ENCODE results near the gene TNFAIP8L1. TPM values are rescaled to one million over a fixed set of nuclear protein-coding genes. Genes with fewer than 3 reads are reported as not detected.

The TNFAIP8L1 gene
- total and polyA plus RNA-seq, 2 experiments from 2014 or later = 5.1 to 18.1 TPM

GRCh38 chr19:4694211-4694987 is 55.1 kb downstream of the TNFAIP8L1 start:
- Histone ChIP-seq H3K9me3 (ENCODE audit: low read depth) (no peaks in the 10 kb centered on the region), H3K36me3 (peaks cover 26% of the 10 kb centered on the region), H3K4me1 (ENCODE audit: low read depth) (no peaks in the 10 kb centered on the region), H3K4me3 (no peak overlapping the region), H3K27ac (no peak overlapping the region), H3K27me3 (no peaks in the 10 kb centered on the region)
- TF ChIP-seq CTCF (IDR thresholded peaks at IDR 0.05; ENCODE audit: low read depth, low read length) = no peak
- DNase-seq (ENCODE audit: low read depth in 1 of 2, low spot score in 1 of 2) = peak in 1 of 2 donors; percentile 94

DNA sequence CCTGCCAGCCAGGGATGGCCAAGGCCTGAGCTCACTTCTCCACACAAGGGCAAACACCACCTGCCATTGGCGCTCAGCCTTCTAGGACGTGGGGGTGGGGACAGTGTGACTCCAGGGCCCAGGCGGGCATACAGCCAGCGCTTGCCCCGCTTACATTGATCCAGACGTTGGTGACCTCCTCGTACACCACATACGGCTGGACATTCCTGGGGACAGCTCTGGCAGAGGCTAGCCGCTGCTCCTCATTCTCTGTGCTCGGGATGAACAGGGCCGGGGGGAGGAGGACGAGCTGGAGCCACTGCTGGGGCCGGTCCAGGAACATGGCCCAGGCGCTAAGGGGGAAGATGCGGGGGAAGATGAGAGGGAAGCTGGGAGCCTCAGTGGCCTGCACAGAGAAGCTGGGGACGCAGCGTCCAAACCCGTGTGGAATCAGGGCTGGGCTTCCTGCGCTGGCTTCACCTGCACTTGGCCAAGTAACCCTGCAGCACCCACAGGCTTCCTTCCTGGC is 56.0 kb downstream of the TNFAIP8L1 start:
- TF ChIP-seq CTCF (IDR thresholded peaks at IDR 0.05; ENCODE audit: low read depth, low read length) = no peak
- Histone ChIP-seq H3K9me3 (ENCODE audit: low read depth) (no peaks in the 10 kb centered on the region), H3K27ac (no peak overlapping the region), H3K36me3 (peaks cover 30% of the 10 kb centered on the region), H3K4me1 (ENCODE audit: low read depth) (no peaks in the 10 kb centered on the region), H3K27me3 (no peaks in the 10 kb centered on the region), H3K4me3 (no peak overlapping the region)
- no peak for DNase-seq (ENCODE audit: low read depth in 1 of 2, low spot score in 1 of 2)

- DNase-seq (ENCODE audit: low read depth in 1 of 2, low spot score in 1 of 2) = no peak
- Histone ChIP-seq H3K4me3 (no peak overlapping the region), H3K27ac (no peak overlapping the region), H3K4me1 (ENCODE audit: low read depth) (no peaks in the 10 kb centered on the region), H3K9me3 (ENCODE audit: low read depth) (no peaks in the 10 kb centered on the region), H3K36me3 (peaks cover 47% of the 10 kb centered on the region), H3K27me3 (no peaks in the 10 kb centered on the region)
- no peak for TF ChIP-seq CTCF (IDR thresholded peaks at IDR 0.05; ENCODE audit: low read depth, low read length)
These were observed 58.0 kb downstream of the TNFAIP8L1 start for GRCh38 chr19:4697304-4697703.

GRCh38 chr19:4699826-4700692 is 60.7 kb downstream of the TNFAIP8L1 start:
- no peak for DNase-seq (ENCODE audit: low read depth in 1 of 2, low spot score in 1 of 2)
- no peaks in the 10 kb centered on the region for H3K9me3 ChIP-seq (ENCODE audit: low read depth)
- H3K4me1 ChIP-seq (ENCODE audit: low read depth) = no peaks in the 10 kb centered on the region
- H3K27me3 ChIP-seq = no peaks in the 10 kb centered on the region
- peaks cover 31% of the 10 kb centered on the region for H3K36me3 ChIP-seq
- no peak overlapping the region for H3K27ac ChIP-seq
- no peak for TF ChIP-seq CTCF (IDR thresholded peaks at IDR 0.05; ENCODE audit: low read depth, low read length)
- no peak overlapping the region for H3K4me3 ChIP-seq

DNA sequence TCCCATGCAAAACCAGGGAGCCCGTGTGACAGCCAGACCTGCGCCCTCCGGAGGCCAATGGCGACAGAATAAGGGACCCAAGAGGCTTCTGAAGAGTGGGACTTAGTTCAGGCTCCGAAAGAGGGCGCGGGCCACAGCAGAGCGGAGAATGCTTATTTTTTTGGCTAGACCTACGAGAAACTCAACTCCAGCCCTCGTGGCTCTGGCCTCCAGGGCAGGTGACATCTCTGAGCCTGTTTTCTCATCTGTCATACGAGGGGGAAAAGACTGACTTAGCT is 61.3 kb downstream of the TNFAIP8L1 start:
- Histone ChIP-seq H3K9me3 (ENCODE audit: low read depth) (no peaks in the 10 kb centered on the region), H3K4me1 (ENCODE audit: low read depth) (no peaks in the 10 kb centered on the region), H3K36me3 (peaks cover 27% of the 10 kb centered on the region), H3K27me3 (no peaks in the 10 kb centered on the region), H3K4me3 (no peak overlapping the region), H3K27ac (no peak overlapping the region)
- DNase-seq (ENCODE audit: low read depth in 1 of 2, low spot score in 1 of 2) = no peak
- TF ChIP-seq CTCF (IDR thresholded peaks at IDR 0.05; ENCODE audit: low read depth, low read length) = no peak
